Fibroblast of skin of left biceps (primary cell): ENCODE results near the gene SMTNL2.
A peak's percentile ranks its signal among the peaks of the same experiment; 100 is the strongest.
"Not testable (repeated sequence)": the region's sequence is repeated elsewhere in the genome, so short reads cannot be mapped to it uniquely, and the experiment has no call there.

Experiments
- DNase-seq, 2 experiments: peaks; one replicate each; pipeline ENCODE4 v3.0.0-alpha.2; 2013; ENCODE audit warnings: low read depth in 2 of 2

Gene SMTNL2

DNA sequence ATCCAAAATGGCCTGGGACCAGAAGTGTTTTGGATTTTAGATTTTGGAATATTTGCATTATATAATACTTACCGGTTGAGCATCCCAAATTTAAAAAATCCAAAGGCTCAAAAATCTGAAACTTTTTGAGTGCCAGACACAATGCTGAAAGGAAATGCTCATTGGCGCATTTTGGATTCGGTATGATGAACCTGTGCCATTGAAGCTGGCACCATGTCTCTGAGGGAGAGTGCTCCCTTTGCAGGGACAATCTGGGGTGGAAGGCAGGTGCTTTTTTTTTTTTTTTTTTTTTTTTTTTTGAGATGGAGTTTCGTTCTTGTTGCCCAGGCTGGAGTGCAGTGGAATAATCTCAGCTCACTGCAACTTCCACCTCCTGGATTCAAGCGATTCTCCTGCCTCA is 17.7 kb downstream of the SMTNL2 start:
- no peak for DNase-seq

DNA sequence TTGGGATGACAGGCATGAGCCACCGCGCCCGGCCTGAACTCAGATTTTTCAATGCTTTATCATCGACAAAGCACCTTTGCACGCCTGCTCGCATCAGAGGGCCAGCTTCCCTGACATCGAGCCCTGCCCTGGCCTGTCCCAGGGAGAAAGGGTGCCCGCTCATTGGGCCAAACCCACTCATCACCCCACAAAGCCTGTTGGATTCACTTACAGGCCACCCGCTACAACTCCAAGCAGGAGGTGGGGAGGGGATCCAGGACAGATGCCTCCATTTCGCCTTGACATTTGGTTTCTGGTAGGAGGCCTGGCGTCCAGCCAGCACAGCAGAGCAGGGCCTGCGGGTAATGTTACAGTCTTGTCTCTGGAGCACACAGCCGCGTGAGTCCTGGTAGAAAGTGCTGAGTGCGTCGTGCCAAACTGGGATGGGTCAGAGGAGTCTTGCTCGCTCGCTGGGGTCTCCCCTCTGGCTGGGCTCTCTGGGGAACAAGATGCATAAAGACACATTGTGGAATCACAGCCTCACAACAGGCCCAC is 19.8 kb downstream of the SMTNL2 start:
- peak; percentile 53 to 56 for DNase-seq

DNA sequence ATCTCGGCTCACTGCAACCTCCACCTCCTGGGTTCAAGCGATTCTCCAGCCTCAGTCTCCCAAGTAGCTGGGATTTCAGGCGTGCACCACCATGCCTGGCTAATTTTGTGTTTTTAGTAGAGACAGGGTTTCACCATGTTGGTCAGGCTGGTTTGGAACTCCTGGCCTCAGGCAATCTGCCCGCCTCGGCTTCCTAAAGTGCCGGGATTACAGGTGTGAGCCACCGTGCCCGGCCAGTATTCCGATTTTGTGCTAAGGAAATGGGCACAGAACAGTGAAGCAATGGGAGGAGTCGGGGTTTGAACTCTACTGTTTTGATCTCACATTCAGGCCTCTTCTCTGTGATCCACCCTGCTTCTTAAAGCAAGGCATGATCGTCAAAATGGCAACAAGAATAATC is 20.4 kb downstream of the SMTNL2 start:
- not testable (repeated sequence) for DNase-seq

DNA sequence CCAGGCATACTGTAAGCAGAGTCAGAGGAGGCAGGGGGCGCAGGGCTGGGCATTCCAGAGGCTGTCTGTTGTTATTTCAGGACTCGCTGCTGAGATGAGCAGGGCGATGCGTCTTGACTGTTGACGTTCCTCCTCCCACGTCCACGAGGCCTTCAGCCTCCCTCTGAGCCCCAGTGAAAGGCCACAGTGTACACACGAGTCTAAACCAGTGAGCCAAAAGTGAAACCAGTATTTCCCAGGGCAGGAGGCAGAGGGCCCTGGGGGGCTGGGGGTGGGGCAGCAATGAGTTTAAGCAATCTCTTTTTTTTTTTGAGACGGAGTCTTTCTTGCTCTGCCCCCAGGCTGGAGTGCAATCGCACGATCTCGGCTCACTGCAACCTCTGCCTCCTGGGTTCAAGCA is 21.5 kb downstream of the SMTNL2 start:
- DNase-seq, result no peak

DNA sequence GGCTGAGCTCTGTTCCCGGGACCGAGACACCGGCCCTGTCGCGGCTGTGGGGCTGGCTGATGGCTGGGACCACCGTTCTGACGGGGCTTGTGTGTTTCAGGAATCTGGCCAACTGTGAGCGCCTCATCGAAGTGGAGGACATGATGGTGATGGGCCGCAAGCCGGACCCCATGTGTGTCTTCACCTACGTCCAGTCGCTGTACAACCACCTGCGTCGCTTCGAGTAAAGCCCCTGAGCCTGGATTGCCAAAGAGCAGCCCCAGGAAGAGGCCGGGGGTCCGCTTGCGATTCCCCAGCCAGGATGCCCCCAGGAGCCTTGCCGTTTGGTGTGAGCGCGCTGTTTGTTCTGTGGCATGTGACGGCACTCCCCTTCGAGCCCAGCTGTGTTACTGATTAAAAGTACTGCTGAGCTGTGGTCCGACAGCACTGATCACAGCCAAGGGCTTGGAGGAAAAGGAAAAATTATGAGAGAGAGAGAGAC is 23.0 kb downstream of the SMTNL2 start:
- no peak for DNase-seq

DNA sequence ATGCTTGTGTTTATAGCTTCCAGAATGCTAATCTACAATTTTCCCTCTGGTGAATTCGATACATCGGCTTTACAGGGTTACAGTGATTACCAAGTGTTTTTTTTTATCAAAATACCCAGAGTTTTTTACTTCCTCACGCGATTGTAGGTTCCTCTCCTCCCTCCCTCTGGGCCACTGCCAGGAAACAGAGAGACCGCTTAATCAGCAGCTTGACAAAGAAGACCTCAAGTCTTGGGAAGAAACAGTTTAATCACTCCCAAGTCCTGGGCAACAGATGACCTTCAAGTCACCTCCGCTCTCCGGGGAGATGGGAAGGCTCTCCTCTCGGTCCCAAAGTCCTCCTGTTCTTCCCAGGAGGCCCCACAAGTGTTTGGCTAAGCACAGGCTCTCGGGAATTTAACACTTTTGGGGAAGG is 23.5 kb downstream of the SMTNL2 start:
- peak; percentile 16 to 22 for DNase-seq

DNA sequence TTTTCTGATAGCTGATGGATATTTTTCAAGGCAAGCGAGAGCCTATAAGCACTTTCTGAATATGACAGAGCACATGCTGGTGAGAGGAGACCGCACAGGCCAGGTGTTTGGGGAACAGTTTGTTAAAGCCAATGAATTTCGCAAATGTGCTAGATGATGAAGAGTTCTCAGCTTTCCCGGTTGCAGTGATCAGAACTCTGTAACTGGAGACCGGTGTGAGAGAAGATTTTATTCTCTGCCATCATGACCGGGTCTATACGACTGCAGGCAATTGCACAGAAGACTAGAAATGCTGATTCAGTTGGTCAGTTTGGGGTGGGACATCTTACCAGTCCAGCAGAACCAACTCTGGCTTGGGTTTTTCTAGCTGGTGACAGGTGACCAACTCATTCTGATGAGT is 25.4 kb downstream of the SMTNL2 start:
- no peak for DNase-seq

DNA sequence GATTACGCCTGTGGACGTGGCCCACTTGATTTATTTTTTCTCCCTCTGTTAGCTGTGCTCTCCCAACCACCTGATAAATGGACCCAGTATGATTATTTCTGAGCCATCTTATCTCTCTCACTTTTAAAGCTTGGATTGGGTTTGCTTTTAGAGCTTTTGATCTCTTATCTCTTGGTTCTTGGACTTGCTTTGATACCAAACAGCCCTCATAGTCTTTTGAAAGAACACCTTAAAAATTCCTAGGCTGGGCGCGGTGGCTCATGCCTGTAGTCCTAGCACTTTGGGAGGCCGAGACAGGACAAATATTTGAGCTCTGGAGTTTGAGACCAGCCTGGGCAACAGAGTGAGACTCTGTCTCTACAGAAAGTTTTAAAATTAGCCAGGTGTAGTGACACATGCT is 25.8 kb downstream of the SMTNL2 start:
- no peak for DNase-seq

DNA sequence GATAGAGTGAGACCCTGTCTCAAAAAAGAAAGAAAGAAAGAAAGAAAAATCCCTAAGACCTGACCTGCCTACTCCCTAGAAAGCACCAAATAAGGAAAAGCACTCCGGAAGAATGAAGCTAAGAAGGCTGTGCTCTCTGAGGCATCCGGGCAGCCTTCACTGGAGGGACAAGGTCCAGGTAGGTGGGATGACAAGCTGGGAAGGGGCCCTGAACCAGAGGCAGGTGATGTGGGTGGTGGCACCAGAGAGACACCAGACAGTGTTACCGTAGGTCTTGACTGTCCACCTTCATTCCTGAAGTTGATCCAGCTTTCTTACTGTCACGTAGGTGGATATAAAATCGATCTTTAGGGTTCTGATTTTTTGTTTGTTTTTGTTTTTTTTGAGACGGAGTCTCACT is 26.3 kb downstream of the SMTNL2 start:
- DNase-seq, result no peak

DNA sequence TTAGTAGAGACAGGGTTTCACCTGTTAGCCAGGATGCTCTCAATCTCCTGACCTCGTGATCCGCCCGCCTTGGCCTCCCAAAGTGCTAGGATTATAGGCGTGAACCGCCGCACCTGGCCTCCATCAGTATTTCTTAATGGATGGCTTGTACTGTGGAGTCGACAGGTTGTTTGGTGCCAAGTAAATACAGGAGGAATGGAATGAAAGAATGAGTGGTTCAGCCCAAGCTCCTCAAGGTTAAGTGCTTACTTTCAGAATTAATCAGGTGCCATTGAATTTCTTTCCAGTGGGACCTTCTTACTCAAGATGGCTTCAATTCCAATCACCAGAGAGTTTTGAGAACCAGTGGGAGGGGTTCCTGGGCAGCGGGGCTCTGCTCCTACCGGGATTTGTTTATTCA is 32.1 kb downstream of the SMTNL2 start:
- DNase-seq, result no peak

DNA sequence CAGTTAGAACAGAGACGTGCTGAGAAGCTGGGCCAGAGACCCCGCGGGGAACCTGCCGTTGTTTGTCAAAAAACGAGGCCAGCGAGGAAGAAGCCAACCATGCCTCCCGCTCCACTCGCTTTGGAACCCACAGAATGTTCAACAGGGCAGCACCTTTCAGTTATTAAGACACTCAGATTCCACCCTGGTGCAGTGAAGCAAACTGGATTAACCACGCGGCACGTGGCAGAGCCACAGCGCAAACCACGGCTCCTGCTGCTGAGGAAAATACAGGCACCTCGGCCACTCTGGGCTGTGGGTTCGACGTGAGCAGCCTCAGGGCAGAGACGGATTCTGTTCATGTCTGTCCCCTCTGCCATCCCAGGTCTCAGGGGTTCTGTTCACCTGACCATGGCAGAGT is 32.8 kb downstream of the SMTNL2 start:
- DNase-seq, result no peak

DNA sequence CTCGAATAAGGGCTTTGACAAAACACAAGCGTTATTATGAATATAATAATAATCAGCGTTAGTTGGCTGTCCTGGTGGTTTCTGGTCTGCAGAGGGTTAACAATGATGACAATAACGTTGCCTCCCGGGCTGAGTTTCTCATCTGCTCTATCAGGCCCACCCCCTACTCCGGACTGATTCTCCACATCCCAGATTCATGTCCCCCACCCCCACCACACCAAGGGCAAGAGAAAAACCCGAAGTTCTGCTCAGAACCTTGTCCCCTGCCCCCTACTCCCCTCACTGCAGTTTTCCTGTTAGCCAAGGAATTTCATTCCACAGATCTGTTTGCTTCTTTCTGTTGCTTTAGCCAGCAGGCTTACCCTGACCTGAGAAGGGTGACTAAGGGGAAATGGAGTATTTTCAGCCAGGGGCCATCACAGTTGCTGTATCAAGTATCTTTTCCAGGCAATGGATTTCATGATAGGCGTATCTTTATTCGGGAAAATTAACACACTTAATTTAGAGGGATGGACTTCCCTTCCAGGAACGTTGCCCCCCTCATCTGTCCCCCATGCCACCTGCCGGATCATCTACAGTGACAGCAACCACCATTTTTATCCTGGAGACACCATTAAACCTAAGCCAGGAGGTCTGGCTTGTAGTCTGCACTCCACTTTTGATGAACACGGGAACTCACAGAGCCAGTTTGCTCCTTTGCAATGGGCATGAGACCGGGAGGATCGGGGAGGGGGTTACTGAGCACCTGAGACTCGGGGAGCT is 33.4 kb downstream of the SMTNL2 start:
- no peak for DNase-seq

DNA sequence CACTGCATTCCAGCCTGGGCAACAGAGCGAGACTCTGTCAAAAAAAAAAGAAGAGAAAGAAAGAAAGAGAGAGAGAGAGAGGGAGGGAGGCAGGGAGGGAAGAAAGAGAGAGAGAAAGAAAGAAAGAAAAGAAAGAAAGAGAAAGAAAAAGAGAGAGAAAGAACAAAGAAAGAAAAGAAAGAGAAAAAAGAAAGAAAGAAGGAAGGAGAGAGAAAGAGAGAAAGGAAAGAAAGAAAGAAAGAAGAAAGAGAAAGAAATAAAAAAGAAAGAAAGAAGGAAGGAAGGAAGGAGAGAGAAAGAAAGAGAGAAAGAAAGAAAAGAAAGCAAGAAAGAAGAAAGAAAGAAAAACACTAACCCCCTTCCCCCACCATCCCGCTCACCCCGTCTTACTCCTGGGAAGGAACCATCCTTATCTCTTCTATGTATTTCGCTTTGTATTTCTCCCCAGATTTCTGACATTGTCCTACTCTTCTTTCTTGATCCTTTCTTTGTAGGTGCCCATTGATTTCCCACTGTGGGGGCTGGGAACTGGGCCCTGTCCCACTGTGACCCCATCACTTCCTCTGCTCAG is 36.3 kb downstream of the SMTNL2 start:
- DNase-seq, result no peak

DNA sequence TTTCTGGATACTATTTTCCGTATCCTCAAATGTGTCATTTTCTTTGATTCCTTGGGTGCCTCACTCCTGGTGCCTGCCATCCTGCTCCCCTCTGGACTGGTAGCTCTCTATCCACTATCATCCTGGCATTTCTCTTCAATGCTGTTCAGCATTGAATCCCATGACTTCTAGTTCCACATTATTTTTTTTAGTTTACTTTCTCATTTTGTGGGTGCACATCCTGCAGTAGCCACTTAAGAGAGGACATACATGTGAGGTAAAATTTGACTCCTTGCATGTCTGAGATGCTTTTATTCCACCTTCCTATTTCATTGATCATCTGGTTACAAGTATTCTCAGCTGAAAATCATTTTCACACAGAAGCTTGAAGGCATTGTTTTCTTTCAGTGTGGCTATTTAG is 38.0 kb downstream of the SMTNL2 start:
- DNase-seq, result no peak

DNA sequence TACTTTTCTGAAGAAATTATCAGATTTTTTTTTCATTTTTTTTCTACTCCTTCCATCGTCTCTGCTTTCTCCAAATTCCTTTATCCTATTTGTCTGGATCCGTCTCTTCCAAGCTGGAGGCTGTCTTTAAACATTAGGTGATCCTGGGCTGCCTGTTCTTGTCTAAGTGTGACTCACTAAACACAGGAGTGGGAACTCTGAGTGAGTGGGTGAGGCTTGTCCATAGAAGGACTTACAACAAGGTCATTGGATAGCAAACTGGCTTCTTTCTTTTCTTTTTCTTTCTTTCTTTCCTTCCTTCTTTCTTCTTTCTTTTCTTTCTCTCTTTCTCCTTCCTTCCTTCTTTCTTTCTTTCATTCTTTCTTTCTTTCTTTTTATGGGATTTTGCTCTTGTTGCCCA is 38.9 kb downstream of the SMTNL2 start:
- DNase-seq, result no peak

DNA sequence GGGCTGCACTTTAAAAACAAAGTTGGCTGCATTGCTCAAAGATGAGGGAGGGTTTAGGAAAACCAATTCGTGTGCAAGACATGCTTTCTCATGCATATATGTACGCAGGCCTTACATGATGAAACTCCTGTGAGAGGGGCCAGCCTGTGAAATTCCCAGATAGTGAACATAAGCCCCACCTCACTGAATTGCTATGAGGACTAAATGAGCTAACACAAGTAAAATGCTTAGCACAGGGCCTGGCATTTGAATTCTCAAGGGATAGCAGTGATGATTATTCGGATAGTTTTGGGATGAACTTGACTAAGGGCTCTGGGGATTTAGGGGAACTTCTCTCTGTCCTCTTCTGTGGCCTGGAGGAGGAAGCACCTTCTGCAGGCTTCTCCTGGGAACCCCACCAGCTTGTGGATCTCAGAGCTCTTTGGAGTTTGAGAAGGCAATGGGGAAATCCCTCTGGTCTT is 40.2 kb downstream of the SMTNL2 start:
- DNase-seq, result not testable (repeated sequence)

DNA sequence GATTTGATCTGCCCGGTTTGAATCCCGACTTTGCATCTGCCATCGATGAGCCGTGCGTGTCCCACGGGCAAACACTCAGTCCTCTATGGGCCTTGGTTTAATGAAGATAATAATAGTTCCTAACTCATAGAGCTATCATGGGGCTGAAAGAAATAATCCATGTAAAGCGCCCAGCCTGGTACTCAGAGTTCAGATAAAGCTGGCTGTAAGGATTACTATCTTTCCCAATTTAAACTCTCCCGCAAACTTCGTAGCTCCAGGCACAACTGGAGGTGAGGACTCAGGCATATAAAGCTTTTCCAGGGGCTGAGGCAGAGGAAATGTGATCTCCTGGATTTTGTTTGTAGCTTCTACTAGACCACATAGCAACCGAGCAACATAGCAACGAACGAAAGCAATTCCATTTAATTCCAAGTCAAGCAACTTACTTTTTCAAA is 40.9 kb downstream of the SMTNL2 start:
- no peak for DNase-seq

DNA sequence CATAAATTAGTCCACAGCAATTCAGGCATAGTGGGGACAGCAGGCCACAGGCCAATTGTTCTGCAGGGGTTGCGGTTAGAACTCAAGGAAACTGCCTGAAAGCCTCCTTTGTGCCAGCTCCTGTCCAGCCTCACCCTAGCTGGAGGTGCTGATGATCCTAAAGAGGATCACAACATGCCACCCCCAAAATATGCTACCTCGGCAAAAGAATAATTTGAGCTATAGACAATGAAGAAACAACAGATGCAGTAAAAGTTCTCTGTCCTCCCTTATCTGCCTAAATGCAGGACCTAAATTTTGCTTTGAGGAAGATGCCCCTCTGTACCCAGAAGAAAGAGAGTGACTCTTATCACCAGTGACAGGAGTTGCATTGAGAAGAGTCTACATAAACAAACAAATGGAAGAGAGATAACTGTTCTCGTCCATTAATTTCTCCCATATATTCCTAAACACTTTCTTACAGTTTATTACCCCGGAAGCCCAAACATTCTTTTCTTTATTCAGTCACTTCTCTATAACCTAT is 42.5 kb downstream of the SMTNL2 start:
- DNase-seq, result no peak

DNA sequence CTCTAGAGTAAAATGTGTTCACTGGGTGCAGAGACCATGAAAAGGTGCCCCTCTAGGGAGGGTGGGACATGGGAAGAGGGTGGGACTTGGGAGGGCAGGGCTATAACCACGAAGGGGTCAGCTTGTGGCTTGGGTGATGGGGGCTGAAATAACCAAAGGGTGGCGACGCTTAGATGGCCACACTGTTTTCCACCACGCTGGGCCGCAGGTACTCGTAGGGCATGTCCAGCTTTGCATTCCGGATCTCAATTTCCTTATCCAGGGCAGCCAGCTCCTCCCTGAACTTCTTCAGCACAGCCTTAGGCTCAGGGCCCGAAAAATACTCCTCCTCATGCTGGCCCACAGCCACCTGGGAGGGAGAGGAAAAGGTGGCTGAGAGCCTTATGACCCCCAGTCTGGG is 47.1 kb downstream of the SMTNL2 start:
- DNase-seq, result no peak

DNA sequence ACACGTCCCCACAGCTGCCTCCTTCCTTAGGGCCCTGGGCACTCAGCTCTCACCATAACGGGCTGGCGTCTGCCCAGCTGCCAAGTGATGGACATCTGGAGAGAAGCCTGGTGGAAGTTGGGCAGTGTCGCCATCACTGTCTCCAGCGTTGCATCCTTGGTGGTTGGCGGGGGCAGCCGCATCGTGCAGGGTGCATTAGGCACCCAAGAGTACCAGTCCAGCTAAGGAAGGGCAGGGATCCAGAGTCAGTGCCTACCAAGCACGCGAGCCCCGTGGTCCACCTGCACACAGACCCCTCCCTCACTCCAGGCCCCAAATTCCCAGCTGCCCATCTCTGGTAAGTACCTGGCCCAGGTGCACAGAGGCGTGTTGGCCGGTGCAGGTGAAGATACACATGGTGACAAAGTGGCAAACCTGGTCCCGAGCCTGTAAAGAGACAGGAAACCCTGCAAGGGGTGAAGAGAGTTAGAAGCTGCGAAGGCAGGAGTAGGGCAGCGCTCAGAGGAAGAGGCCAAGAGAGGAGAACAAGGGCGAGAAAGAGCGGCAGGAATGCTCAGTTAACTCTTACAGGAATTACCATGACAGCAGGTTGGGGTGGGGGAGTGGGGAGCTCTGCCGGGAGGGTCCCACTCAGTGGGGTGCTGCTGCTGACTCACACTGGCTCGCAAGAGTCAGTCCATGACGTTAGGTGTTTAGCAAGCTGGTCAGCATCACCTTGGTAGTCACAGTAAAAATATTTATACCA is 47.7 kb downstream of the SMTNL2 start:
- no peak for DNase-seq

DNA sequence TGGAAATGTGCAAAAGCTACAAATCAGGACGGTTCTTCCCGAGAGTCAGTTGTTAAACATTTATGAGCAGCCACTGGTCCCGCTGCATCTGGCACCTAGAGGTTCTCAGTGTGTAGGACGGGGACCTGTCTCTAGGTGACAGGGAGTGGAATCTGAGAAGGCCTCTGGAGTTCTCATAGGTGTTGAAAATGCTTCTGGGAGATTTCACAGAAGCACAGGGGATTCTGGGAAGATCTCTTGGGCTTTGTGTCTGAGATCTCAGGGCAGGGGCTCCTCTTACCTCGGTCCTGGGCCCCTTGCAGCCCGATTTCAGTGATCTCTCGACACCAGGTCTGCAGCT is 48.2 kb downstream of the SMTNL2 start:
- DNase-seq, result no peak

DNA sequence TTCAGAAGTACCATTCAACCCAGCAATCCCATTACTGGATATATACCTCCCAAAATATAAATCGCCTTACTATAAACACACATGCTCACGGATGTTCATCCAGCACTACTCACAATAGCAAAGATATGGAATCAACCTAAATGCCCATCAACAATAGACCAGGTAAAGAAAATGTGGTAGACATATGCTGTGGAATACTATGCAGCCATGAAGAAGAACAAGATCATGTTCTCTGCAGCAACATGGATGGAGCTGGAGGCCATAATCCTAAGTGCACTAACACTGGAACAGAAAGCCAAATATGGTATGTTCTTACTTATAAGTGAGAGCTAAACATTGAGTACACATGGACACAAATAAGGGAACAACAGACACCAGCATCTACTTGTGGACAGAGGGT is 49.3 kb downstream of the SMTNL2 start:
- no peak for DNase-seq
